Spleen (tissue), 7 donors: ENCODE results near the gene MRPS31.

ENCODE experiments used
- CTCF ChIP-seq, 11 experiments: fragments of 200-600 bp in 7 of 11; fragments of 450-650 bp in 4 of 11; sonication (generic) in 4 of 11; IDR thresholded peaks in 8 of 11; conservative IDR thresholded peaks in 3 of 11; 1 replicate in 7 of 11; 2 replicates in 4 of 11; pipeline versions ENCODE4 v1.4.0 to v1.8.0; 2016 to 2021; ENCODE audit warnings: antibody characterized with exemption in 11 of 11, inconsistent platforms in 4 of 11, mild to moderate bottlenecking in 1 of 11
- POLR2A ChIP-seq, 3 donors: fragments of 450-650 bp; IDR thresholded peaks; one replicate each; pipeline ENCODE4 v1.5.1; 2017; ENCODE audit warnings: antibody characterized with exemption in 3 of 3, mild to moderate bottlenecking in 1 of 3
- donor health status: DM: no; HTN: no; CAD: no; lungs with moderate emphysema.
- donor health status: DM: no; HTN: no; CAD: no.
- donor health status: DM: no; HTN: no; CAD: no.

GRCh38 chr13:40728595-40728994, 42.4 kb downstream of the MRPS31 start:
- TF ChIP-seq CTCF (IDR thresholded peaks at IDR 0.05 in 8 of 11, conservative IDR thresholded peaks at IDR 0.05 in 3 of 11), result no peak
- no peak for TF ChIP-seq POLR2A (IDR thresholded peaks at IDR 0.05)
